Activated T-cell treated with anti-CD3 and anti-CD28 coated beads, Interleukin-2, amount 50 U/mL, for 72 hours (primary cell): Measurements from ENCODE around the gene TRIM65. TPM values are rescaled to one million over a fixed set of nuclear protein-coding genes. Genes with fewer than 3 reads are reported as not detected.

ENCODE experiments used
- ATAC-seq, 2 donors: fragments of 150-1000 bp; cut with Tn5 transposase; replicated peaks in 1 of 2; 2 replicates each; pipeline ENCODE4 v1.10.0; 2021; ENCODE audit warnings: moderate library complexity in 2 of 2, mild to moderate bottlenecking in 1 of 2
- DNase-seq, 2 donors: peaks; one replicate each; pipeline ENCODE4 v3.0.0; 2021 to 2022; ENCODE audit warnings: mixed read lengths in 1 of 2
- H3K27ac Mint-ChIP-seq: one replicate; pipeline ENCODE4 v1.8.0; 2022; ENCODE audit warnings: mild to moderate bottlenecking, moderate library complexity, mixed read lengths
- H3K27me3 Mint-ChIP-seq: one replicate; pipeline ENCODE4 v1.8.0; 2022; ENCODE audit warnings: low read depth, mixed read lengths
- H3K36me3 Mint-ChIP-seq, 2 donors: one replicate each; pipeline ENCODE4 v1.8.0; 2022; ENCODE audit warnings: mixed read lengths in 2 of 2, mild to moderate bottlenecking in 1 of 2; ENCODE audit not compliant: insufficient read depth in 2 of 2
- H3K4me1 Mint-ChIP-seq: one replicate; pipeline ENCODE4 v1.8.0; 2022; ENCODE audit warnings: low read depth, mixed read lengths
- H3K4me3 Mint-ChIP-seq, 2 donors: one replicate each; pipeline ENCODE4 v1.8.0; 2022; ENCODE audit warnings: mild to moderate bottlenecking in 2 of 2, mixed read lengths in 2 of 2, moderate library complexity in 2 of 2
- H3K9me3 Mint-ChIP-seq, 2 donors: one replicate each; pipeline ENCODE4 v1.8.0; 2022; ENCODE audit warnings: mixed read lengths in 2 of 2
- total RNA-seq, 2 donors: library from RNA; stranded (reverse); gene quantifications; one replicate each; pipeline ENCODE4 v1.2.3, GENCODE V29; 2022

Gene TRIM65, protein sequence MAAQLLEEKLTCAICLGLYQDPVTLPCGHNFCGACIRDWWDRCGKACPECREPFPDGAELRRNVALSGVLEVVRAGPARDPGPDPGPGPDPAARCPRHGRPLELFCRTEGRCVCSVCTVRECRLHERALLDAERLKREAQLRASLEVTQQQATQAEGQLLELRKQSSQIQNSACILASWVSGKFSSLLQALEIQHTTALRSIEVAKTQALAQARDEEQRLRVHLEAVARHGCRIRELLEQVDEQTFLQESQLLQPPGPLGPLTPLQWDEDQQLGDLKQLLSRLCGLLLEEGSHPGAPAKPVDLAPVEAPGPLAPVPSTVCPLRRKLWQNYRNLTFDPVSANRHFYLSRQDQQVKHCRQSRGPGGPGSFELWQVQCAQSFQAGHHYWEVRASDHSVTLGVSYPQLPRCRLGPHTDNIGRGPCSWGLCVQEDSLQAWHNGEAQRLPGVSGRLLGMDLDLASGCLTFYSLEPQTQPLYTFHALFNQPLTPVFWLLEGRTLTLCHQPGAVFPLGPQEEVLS
- 10 to 100 TPM; 24.0 to 30.7 TPM for total RNA-seq

- peak; percentile 86 for DNase-seq
- peaks cover 2 to 8% of the 10 kb centered on the region in 2 donors for H3K36me3 Mint-ChIP-seq
- peak within 1 kb of the TSS; percentile 96 for H3K27ac Mint-ChIP-seq
- no peaks in the 10 kb centered on the region for H3K27me3 Mint-ChIP-seq
- peak within 1 kb of the TSS; percentile 79 to 92 for H3K4me3 Mint-ChIP-seq
- no peaks in the 10 kb centered on the region for H3K9me3 Mint-ChIP-seq
- H3K4me1 Mint-ChIP-seq: peaks cover 30% of the 10 kb centered on the region
- peak; percentile 89 to 90 for ATAC-seq
These were observed at the start of gene TRIM65 for GRCh38 chr17:75896415-75897159. TSS of gene TRIM65 (minus strand) at chr17:75896951. CDS start at chr17:75896937, 14 bp downstream.

DNA sequence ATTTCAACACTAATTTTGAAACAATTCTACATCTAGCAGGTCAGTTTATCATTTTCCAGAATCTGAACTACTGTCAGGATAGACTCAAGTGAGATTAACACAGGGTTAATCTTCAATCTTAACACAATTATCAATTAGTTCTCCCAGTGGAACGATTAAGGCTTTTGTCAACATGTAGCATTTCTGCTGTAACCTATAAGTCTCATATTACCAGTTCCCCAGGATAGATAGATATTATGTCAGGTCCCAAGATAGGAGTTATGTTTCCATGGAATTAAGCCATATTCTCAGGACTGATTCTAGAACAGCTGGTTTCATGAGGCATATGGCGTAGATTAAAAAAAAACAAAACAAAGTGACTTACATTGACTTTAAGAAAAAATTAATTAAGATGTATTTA lies 48.5 kb upstream of the TRIM65 start:
- no peak for DNase-seq
- Mint-ChIP-seq H3K4me3 (no peak overlapping the region), H3K36me3 (peaks cover 0 to 5% of the 10 kb centered on the region in 2 donors), H3K27me3 (no peaks in the 10 kb centered on the region), H3K27ac (no peak overlapping the region), H3K9me3 (no peaks in the 10 kb centered on the region), H3K4me1 (peaks cover 14% of the 10 kb centered on the region)
- no peak for ATAC-seq

- Mint-ChIP-seq H3K4me1 (peaks cover 18% of the 10 kb centered on the region), H3K36me3 (peaks cover 0 to 3% of the 10 kb centered on the region in 2 donors), H3K4me3 (no peak overlapping the region), H3K9me3 (no peaks in the 10 kb centered on the region), H3K27ac (no peak overlapping the region), H3K27me3 (no peaks in the 10 kb centered on the region)
- no peak for DNase-seq
- no peak for ATAC-seq
These were observed 46.7 kb upstream of the TRIM65 start for GRCh38 chr17:75943491-75943890.

- DNase-seq: no peak
- ATAC-seq: no peak
- Mint-ChIP-seq H3K4me1 (peaks cover 18% of the 10 kb centered on the region), H3K36me3 (no peaks in the 10 kb centered on the region), H3K27me3 (no peaks in the 10 kb centered on the region), H3K9me3 (no peaks in the 10 kb centered on the region), H3K27ac (no peak overlapping the region), H3K4me3 (no peak overlapping the region)
These were observed 45.7 kb upstream of the TRIM65 start for GRCh38 chr17:75942473-75942872.

- H3K27me3 Mint-ChIP-seq: no peaks in the 10 kb centered on the region
- no peak overlapping the region for H3K27ac Mint-ChIP-seq
- no peaks in the 10 kb centered on the region for H3K9me3 Mint-ChIP-seq
- H3K4me3 Mint-ChIP-seq: peak overlapping the region; percentile 84 to 86
- no peaks in the 10 kb centered on the region for H3K36me3 Mint-ChIP-seq
- peaks cover 18% of the 10 kb centered on the region for H3K4me1 Mint-ChIP-seq
- DNase-seq (no peak), ATAC-seq (no peak)
These were observed 44.7 kb upstream of the TRIM65 start for GRCh38 chr17:75941442-75941819.

GRCh38 chr17:75940727-75941441 lies 44.1 kb upstream of the TRIM65 start, which contains the start of gene FBF1:
TSS of gene FBF1 (minus strand) at chr17:75941042. CDS start at chr17:75938149, 2,893 bp downstream.
- H3K36me3 Mint-ChIP-seq: no peaks in the 10 kb centered on the region
- H3K27ac Mint-ChIP-seq: peak within 1 kb of the TSS; percentile 39
- DNase-seq: peak; percentile 91 to 92
- peak within 1 kb of the TSS; percentile 84 to 86 for H3K4me3 Mint-ChIP-seq
- peaks cover 18% of the 10 kb centered on the region for H3K4me1 Mint-ChIP-seq
- peak; percentile 99 for ATAC-seq
- no peaks in the 10 kb centered on the region for H3K9me3 Mint-ChIP-seq
- H3K27me3 Mint-ChIP-seq: no peaks in the 10 kb centered on the region

GRCh38 chr17:75937652-75938051 lies 40.9 kb upstream of the TRIM65 start:
- DNase-seq: no peak
- no peak for ATAC-seq
- Mint-ChIP-seq H3K4me1 (peaks cover 18% of the 10 kb centered on the region), H3K27me3 (no peaks in the 10 kb centered on the region), H3K4me3 (no peak overlapping the region), H3K36me3 (no peaks in the 10 kb centered on the region), H3K27ac (no peak overlapping the region), H3K9me3 (no peaks in the 10 kb centered on the region)

GRCh38 chr17:75933808-75934207 lies 37.1 kb upstream of the TRIM65 start:
- ATAC-seq: no peak
- Mint-ChIP-seq H3K4me1 (no peaks in the 10 kb centered on the region), H3K36me3 (no peaks in the 10 kb centered on the region), H3K27me3 (no peaks in the 10 kb centered on the region), H3K9me3 (no peaks in the 10 kb centered on the region), H3K4me3 (no peak overlapping the region), H3K27ac (no peak overlapping the region)
- DNase-seq: no peak

- DNase-seq (no peak), ATAC-seq (no peak)
- Mint-ChIP-seq H3K36me3 (peaks cover 0 to 1% of the 10 kb centered on the region in 2 donors), H3K9me3 (no peaks in the 10 kb centered on the region), H3K27me3 (no peaks in the 10 kb centered on the region), H3K4me3 (no peak overlapping the region), H3K27ac (no peak overlapping the region), H3K4me1 (no peaks in the 10 kb centered on the region)
These were observed 36.1 kb upstream of the TRIM65 start for GRCh38 chr17:75932852-75933251.

- no peaks in the 10 kb centered on the region for H3K9me3 Mint-ChIP-seq
- no peak for ATAC-seq
These were observed 34.3 kb upstream of the TRIM65 start for GRCh38 chr17:75931062-75931461.

DNA sequence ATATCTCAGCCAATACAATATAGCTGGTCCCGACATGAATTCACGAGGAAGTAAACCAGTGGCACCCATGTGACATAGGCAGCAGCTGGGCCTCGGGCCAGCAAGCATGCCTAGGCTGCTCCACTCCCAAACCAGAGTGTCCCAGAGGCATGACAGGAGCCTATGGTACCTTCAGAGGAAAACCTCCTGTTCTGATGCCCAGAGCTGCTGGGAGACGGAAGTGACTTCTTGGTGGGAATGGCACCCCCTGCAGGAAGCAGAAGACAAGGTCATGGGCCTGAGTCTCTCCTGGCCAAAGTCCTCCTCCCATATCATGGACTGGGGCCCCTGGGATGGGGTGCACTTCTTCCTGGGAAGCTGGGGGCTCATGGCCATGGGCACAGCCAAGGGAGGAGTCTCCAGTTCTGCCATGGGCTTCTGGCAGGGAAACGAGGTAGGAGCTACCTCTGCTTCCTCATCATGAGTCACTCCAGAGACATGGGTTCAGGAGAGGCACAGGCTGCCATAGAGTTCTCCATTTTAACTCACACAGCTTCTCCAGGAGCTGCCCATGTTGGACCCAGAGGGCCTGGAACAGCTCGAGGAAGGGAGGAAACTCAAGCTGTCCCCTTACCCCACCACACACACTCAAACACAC lies 30.7 kb upstream of the TRIM65 start:
- Mint-ChIP-seq H3K27ac (no peak overlapping the region), H3K9me3 (no peaks in the 10 kb centered on the region), H3K36me3 (peaks cover 0 to 3% of the 10 kb centered on the region in 2 donors), H3K4me1 (no peaks in the 10 kb centered on the region), H3K27me3 (no peaks in the 10 kb centered on the region), H3K4me3 (no peak overlapping the region)
- DNase-seq (peak in 1 of 2 donors; percentile 7), ATAC-seq (no peak)

More at GRCh38 chr17:75931062-75931461, 34.3 kb upstream of the TRIM65 start:
- Mint-ChIP-seq H3K4me1 (no peaks in the 10 kb centered on the region), H3K27ac (no peak overlapping the region), H3K4me3 (no peak overlapping the region), H3K36me3 (peaks cover 0 to 3% of the 10 kb centered on the region in 2 donors), H3K27me3 (no peaks in the 10 kb centered on the region)
- DNase-seq: no peak

GRCh38 chr17:75926456-75926855 lies 29.7 kb upstream of the TRIM65 start:
- Mint-ChIP-seq H3K27ac (no peak overlapping the region), H3K36me3 (peaks cover 0 to 3% of the 10 kb centered on the region in 2 donors), H3K4me3 (no peak overlapping the region), H3K9me3 (no peaks in the 10 kb centered on the region), H3K27me3 (no peaks in the 10 kb centered on the region), H3K4me1 (no peaks in the 10 kb centered on the region)
- DNase-seq (no peak), ATAC-seq (no peak)
